GM12801 (cell line): ENCODE measurements around the gene GRB14.

Experiments used
- TF ChIP-seq, protein P1 (sequence below): IDR thresholded peaks from one replicate; pipeline ENCODE4 v1.5.1; 2011; ENCODE audit warnings: control low read depth; ENCODE audit not compliant: insufficient read length; ENCODE audit errors: extremely low read depth

Gene GRB14

DNA sequence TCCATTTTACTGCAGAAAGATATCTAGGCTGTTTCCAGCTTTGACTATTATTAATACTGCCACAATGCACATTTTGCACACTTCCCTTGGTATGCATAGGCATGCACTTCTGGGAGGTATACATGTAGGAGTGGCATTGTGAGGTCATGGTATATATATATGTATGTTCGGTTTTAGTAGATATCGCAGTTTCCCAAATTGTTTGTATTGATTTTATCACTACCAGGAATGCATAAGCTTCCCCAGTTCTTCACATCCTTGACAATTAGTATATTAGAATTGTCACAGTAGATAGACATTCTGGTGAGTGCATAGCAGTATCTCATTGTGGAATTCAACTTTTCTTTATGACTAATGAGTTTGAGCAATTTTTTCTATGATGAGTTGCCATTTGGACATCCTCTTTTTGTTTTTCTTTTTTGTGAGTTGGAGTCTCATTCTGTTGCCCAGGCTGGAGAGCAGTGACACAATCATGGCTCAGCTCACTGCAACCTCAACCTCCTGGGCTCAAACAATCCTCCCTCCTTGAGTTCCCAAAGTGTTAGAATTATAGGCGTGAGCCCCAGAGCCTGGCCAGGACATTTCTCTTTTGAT lies 4.2 kb upstream of the GRB14 start:
- TF ChIP-seq, protein P1, sequence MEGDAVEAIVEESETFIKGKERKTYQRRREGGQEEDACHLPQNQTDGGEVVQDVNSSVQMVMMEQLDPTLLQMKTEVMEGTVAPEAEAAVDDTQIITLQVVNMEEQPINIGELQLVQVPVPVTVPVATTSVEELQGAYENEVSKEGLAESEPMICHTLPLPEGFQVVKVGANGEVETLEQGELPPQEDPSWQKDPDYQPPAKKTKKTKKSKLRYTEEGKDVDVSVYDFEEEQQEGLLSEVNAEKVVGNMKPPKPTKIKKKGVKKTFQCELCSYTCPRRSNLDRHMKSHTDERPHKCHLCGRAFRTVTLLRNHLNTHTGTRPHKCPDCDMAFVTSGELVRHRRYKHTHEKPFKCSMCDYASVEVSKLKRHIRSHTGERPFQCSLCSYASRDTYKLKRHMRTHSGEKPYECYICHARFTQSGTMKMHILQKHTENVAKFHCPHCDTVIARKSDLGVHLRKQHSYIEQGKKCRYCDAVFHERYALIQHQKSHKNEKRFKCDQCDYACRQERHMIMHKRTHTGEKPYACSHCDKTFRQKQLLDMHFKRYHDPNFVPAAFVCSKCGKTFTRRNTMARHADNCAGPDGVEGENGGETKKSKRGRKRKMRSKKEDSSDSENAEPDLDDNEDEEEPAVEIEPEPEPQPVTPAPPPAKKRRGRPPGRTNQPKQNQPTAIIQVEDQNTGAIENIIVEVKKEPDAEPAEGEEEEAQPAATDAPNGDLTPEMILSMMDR, result no peak

DNA sequence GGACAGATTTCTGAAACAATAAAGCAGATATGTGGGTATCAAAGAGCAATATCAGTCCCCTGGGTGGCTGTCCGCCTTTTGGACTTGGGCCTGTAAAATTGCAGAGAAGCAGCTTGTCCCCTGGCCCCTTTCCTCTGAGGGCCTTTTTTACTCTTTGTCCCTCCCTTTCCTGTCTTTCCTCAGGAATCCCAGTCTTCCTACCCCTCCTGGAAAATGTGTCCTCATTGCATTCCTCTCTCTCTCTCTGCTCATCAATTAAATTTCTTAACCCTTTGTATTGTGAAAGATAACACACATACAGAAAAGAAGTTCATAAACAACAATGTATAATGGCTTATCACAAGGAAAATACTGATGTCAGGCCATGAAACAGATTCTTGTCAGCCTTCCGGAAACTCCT lies 3.0 kb upstream of the GRB14 start:
- TF ChIP-seq, protein P1, result no peak

DNA sequence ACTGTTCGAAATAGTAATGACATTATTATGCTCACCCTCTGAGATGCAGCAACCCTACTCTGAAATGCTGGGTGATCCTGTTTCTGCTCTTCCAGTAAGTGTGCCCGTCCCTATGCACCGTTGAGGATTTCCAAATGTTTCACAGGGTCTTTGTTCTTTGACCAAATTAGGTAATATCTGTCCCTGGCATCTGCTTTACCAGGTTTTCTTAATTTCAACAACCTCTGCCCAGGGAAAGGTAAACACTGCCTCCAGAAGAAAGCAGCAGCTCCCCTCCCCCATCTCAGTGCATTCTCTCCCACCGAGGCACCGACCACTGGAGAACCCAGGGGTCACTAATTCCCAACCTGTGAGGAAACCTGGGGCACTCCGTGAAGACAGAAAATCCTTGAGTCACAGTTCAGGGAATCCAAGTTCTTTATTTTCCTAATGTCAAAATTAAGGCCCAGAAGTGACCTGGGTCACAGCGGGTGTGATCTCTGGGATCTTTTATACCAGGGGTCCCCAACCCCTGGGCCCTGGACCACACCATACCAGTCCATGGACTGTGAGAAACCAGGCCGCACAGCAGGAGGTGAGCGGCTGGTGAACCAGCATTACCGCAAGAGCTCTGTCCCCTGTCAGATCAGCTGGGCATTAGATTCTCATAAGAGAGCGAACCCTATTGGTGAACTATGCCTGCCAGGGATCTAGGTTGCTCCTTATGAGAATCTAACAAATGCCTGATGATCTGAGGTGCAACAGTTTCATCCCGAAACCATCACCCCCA lies 1.2 kb upstream of the GRB14 start:
- TF ChIP-seq, protein P1, result no peak

DNA sequence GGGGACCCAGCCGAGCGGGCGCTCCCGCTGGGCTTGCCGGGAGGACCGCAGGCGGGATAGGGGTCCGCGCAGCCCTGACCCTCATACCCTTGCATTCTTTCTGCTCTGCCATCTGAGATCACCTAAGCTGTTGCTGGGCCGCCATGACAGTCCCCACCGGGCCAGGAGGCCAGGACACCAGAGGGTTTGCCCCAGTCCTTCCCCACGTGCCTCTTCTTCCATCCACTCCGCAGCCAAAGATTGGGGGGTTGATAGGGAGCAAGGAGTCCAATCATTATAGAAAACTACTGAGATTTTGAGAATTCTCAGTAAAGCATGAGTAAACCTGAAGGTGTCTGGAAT lies 453 bp upstream of the GRB14 start:
- TF ChIP-seq, protein P1, result no peak

DNA sequence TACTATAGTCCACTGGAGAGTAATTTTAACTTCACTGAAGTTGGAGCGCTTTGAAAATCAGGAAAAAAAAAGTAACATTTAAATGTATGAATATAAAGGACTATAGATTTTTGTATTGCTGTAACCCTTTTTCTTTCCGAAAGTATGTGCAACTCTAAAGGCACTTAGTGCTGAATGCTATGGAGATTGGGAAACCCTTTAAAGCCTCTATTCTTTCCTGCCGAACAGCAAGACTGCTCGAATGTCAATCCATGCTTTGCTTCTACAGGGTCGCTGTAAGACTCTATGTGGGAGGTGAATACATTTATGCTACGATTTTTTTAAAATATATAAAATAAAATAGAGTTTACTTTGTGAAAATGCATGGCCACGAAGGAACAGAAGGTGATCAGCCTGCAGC lies 825 bp downstream of the GRB14 start:
- TF ChIP-seq, protein P1, result no peak

DNA sequence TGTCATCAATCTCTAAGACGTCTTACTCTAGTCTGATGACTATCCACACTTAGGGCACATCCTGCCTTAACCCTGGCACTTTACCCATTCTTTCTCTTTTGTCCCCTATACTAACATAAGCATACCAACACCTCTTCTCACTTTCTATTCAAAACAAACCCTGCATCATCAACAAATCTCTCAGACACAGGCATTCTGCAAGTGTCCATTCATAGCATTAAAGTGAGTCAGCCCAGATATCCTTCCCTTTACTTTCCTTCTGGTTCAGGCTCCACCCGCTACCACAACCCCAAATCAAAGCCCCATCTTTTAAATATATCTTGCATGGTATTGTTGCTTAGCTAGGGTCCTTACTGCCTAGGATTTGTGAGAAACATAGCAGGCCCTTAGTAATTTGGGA lies 3.8 kb downstream of the GRB14 start:
- TF ChIP-seq, protein P1, result no peak

DNA sequence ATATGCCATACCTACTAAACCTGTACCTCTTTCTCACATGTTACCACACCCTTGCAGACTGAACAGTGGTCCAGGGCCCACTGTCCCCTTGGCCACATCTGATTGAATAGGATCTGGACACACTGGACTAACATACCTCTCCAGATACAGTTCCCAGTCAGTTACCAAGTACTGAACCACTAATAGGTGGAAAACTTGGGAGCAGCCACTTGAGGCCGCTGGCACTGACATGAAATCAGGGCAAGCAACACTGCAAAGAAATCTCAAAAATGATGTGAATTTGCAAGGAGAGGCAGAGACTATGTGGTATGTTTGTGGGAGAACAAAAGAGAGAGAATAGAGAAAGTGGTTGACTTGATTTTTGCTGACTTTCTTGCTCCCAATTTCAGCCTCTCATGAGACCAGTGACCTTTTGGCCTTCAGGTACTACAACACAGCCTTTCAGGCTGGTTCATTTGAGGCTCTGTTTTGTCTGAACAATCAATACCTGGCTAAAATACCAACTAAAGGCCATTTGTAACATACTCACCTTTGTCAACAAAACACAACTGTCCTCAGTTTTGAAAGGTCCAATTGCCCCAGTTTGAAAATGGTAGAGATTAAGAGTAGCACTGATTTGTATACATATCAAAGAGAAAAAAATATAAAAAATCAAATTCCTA lies 7.8 kb downstream of the GRB14 start:
- TF ChIP-seq, protein P1, result no peak
